Measurements from ENCODE around the gene BAD.
"Not testable (repeated sequence)": the region's sequence is repeated elsewhere in the genome, so short reads cannot be mapped to it uniquely, and the experiment has no call there.

BAD gene

DNA sequence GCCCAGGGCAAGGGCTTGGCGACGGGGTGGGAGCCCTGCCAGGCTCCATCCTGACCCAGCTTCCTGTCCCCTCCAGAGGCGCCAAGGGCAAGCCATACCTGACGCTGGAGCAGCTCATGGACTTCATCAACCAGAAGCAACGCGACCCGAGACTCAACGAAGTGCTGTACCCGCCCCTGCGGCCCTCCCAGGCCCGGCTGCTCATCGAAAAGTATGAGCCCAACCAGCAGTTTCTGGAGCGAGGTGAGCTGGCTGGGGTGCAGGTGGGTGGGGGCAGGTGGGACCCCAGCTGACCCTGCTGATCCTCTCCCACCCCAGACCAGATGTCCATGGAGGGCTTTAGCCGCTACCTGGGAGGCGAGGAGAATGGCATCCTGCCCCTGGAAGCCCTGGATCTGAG lies 28.2 kb downstream of the BAD start:
- DNase-seq (ENCODE audit: low spot score): no peak

DNA sequence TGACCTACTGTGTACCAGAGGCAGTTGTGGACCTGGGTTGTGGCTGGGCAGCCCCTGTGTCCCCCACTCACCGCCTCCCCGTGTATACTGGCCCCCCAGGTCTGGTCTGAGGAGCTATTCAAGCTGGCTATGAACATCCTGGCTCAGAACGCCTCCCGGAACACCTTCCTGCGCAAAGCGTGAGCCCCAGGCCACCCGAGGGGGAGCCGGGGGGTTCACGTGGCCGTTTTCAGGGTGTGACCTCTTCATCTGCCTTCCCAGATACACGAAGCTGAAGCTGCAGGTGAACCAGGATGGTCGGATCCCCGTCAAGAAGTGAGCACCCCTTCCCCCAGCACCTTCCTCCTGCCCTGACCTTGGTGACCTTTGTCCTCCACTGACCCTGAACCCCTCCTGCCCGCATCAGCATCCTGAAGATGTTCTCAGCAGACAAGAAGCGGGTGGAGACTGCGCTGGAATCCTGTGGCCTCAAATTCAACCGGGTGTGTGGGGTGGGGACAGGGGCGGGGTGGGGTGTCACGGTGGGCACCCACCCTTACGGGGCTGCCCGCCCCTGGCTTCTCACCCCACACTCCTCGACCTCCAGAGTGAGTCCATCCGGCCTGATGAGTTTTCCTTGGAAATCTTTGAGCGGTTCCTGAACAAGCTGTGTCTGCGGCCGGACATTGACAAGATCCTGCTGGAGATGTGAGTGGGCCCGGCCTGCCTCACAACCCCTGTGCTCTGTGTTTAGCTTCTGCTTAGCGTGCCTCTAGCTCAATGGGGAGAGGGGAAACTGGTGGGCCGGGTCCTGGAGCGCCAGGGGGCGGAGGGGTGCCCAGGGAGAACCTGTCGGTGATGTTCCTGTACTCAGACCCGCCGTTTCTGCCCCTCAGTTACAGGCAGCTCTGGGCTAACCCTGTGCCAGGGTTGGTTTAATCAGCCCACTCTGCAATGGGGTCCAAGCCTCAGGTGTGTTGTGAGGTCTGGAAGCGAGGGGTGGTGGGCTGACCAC lies 29.0 kb downstream of the BAD start:
- no peak for DNase-seq (ENCODE audit: low spot score)

DNA sequence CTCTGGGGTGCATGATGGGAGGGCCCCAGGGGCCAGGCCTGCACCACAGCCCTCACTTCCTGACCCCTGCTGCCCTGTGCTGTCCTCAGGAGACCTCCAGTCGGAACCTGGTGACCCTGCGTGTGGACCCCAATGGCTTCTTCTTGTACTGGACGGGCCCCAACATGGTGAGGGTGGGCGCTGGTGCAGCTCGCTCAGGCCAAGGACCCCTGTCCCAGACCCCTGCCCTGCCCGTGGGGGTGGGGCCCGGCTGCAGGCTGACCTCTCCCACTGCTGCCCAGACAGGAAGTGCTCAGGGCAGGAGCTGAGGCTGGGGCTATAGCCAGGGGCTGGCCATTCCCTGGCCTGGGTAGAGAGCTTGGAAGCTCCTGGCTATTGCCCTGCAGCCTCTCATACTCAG lies 30.1 kb downstream of the BAD start:
- no peak for DNase-seq (ENCODE audit: low spot score)

GRCh38 chr11:64253481-64253880 lies 31.0 kb downstream of the BAD start:
- no peak for DNase-seq (ENCODE audit: low spot score)

DNA sequence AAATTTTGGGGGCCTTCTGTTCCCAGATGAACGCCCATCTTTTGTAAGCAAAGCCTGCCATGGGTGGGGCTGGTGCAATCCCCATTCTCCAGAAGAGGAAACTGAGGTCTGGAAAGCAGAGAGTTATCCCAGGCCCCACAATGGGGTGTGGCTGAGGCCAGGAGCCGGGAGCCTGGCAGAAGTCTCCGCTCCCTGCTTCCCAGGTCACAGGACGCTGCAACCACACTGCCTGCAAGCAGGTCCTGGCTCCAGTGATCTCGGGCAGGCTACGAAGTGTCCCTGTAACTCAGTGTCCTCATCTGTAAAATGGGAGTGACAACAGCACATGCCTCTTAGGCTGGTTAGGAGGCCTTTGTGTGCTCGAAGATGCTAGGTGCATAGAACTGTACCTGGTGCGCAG lies 31.4 kb downstream of the BAD start:
- DNase-seq (ENCODE audit: low spot score): no peak

DNA sequence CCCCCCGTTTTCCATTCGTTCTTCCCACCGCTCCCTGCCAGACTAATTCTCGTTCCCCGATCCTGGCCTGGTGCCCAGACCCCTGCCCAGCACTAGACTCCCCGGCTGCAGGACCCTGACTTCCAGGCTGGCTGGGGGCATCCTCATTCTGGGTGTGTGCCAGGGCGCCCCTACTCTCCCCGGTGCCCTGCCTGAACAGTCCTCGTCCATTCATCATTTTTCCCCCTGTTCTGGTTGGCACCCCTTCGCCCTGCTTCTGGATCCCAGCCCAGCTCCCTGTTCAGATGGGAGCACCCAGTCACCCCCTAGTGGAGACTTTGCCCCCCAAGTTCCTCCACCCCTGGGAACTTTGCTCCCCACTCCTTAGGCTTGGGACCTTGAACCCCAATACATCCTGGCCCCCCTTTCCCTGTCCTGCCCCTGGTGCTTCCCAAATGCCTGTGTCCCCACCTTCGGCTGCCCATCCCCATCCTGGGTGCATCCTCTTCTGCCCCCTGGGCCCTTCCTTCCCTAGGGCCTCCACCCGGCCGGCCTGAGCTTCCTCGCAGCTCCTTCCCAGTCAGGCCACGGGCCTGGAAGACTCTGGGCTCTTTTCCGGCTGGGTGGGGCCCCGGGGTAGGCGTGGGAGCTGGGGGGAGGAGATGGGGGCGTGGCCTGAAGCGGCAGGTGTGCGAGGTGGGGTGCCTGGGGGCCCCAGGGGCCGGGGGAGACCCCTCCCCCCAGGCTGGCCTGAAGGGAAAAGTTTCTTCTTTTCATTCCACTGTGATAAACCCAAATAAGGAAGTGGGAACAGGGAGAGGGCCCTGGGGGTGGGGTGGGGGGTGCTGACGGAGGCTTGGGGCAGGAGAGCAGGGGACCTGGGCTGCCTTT lies 32.2 kb downstream of the BAD start:
- DNase-seq (ENCODE audit: low spot score): peak; percentile 68

DNA sequence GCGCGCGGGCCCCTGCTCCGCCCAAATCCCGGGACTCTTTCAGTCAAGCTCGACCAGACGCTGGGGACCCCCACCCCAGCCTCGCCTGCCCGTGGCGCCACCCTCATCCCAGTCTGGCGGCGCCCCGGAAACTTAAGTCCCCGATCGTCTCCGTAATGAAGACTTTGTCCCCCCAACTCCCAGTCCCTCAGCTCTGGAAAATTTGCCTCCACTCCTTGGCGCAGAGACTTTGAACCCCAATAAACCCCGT lies 32.8 kb downstream of the BAD start:
- DNase-seq (ENCODE audit: low spot score): no peak

DNA sequence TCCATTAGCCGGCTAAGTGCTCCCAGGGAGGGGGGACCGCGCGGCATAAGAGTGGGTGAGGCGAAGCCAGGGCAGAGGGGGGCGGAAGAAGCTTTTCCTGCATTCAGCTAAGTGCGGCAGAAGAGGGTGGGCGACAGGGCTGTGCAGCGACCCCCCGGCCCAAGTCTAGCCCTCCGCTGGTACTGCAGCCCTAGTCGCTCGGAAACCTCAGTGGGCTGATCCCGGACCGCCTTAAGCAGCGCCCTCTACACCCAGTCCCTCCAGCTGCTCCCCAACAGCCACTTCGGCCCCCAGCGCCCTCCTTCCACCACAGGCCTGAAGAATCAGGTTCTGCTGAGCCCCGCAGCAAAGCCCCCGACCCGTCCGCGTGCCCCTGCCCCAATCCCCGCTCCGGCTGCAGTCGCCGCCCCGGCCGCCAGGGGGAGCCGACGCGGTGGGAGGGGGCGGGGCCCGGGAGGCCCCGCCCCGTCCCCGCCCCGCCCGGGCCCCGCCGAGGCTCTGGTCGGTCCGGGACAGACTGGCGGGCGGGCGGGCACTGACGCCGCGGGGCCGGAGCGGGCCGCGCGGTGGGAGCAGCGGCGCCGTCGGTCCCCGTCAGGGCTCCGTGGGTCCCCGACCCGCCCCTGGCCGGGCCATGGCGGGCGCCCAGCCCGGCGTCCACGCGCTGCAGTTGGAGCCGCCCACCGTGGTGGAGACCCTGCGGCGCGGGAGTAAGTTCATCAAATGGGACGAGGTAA lies 33.3 kb downstream of the BAD start, which contains the start of gene PLCB3:
PLCB3 (plus strand) TSS at position 515 of the 737 bp plus-strand sequence; CDS start at position 635, 120 bp downstream.
- DNase-seq (ENCODE audit: low spot score): peak; percentile 80

- DNase-seq (ENCODE audit: low spot score): peak; percentile 78
Measured at GRCh38 chr11:64250415-64251015, 34.0 kb downstream of the BAD start.

- DNase-seq (ENCODE audit: low spot score): no peak
Measured at GRCh38 chr11:64249563-64250414, 34.7 kb downstream of the BAD start.

DNA sequence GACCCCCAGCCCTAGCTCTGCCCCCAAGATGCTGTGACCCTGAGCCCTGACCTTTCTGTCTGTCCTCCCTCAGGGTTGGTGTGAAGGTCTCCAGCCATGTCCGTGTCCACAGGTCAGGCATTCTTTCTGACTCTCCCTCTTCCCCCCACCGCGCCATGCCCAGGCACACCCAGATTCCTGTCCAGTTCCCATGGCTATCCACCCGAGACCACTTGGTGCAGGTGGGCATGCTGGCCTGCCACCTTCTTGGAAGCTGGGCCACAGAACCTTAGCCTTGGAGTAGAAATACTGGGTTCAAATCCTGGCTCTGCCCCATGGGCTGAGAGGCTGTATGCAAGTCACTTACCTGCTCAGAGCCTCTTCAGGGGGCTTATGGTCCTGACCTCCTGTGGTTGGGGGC lies 35.4 kb downstream of the BAD start:
- no peak for DNase-seq (ENCODE audit: low spot score)

DNA sequence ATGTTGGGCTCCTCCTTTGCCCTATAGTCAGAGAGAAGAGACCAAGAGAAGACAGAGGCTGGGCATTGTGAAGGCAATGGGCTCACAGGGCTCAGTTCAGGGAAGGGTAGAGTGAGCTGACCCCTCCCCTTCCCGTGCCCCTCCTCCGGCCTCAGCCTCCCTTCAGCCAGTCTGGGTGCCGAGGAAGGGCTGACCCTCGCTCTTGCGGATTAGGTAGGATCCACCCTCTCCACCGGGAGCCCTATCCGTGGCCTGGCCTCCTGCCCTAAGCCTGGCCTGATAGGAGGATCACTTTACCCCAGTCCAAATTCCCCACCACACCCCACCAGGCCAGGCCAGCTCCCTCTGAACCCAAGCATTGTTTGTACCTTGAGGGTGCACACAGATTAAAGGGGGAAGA lies 35.9 kb downstream of the BAD start:
- DNase-seq (ENCODE audit: low spot score): no peak

DNA sequence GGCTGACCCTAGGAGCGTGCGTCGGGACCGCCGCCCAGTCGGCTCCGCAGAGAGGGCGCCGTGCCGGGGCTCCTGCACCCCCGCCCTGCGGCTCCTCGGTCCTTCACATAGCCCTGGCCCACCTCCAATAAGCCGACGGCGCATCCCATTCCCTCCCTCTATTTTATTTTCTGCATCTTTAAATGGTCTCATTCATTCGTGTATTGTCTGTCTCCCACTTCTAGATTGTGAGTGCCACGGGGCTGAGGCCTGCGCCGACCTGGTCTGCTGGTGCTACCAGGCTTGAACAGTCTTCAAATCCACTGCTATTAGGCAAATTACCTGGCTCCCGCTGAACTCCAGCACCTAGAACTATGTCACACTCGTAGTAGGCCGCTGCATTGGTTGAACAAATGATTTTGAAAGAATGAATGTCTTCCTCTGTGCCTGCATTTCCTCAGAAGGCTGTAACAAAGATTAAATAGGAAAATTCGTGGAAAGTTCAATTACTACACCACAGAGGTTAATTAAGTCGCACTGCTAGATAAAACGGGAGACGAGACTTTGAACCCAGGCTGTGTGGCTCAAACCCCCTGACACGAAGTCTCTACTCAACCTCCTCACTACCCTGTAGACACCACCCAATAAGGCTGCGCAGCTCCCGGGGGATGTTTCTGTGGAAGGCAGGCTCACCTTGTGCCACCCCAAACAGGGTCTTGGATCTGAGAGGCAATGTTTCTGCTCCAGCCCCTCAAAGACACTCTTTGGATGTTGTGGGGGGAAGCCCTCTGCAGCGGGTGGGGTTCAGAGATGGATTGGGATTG lies 36.5 kb downstream of the BAD start:
- no peak for DNase-seq (ENCODE audit: low spot score)

- DNase-seq (ENCODE audit: low spot score): peak; percentile 91
Measured at GRCh38 chr11:64246871-64247728, 37.4 kb downstream of the BAD start, which contains the start of gene PPP1R14B. PPP1R14B (minus strand) TSS chr11:64246943; CDS start chr11:64246673, 270 bp downstream.

GRCh38 chr11:64246621-64246870 lies 37.9 kb downstream of the BAD start:
- DNase-seq (ENCODE audit: low spot score): not testable (repeated sequence)

- peak; percentile 54 for DNase-seq (ENCODE audit: low spot score)
Measured at GRCh38 chr11:64245797-64246620, 38.5 kb downstream of the BAD start.

DNA sequence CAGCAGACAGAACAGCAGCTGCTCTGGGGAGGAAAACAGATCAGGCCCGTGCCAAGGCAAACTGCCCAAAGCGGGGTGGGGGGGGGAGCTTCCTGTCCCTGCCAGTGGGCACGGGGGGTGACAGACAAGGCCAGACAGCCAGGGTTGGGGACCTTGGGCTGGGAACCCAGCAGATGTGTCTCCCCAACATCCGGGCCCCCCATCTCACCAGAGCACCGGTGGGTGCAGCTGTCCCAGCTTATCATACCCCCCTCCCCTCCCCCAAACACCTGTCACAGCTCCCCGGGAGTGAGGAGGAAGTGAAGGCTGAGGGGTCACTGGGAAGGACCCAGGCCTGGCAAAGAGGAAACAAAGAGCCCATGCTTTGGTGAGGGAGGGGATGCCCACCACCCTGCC lies 39.1 kb downstream of the BAD start:
- no peak for DNase-seq (ENCODE audit: low spot score)

- no peak for DNase-seq (ENCODE audit: low spot score)
Measured at GRCh38 chr11:64244966-64245365, 39.5 kb downstream of the BAD start.
